ENCODE results near the gene STAB2.

GRCh38 chr12:103687253-103687652 is 100.2 kb downstream of the STAB2 start:
- TF ChIP-seq, protein P1, sequence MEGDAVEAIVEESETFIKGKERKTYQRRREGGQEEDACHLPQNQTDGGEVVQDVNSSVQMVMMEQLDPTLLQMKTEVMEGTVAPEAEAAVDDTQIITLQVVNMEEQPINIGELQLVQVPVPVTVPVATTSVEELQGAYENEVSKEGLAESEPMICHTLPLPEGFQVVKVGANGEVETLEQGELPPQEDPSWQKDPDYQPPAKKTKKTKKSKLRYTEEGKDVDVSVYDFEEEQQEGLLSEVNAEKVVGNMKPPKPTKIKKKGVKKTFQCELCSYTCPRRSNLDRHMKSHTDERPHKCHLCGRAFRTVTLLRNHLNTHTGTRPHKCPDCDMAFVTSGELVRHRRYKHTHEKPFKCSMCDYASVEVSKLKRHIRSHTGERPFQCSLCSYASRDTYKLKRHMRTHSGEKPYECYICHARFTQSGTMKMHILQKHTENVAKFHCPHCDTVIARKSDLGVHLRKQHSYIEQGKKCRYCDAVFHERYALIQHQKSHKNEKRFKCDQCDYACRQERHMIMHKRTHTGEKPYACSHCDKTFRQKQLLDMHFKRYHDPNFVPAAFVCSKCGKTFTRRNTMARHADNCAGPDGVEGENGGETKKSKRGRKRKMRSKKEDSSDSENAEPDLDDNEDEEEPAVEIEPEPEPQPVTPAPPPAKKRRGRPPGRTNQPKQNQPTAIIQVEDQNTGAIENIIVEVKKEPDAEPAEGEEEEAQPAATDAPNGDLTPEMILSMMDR (conservative IDR thresholded peaks at IDR 0.05; ENCODE audit: low read length) = no peak
- no peak for TF ChIP-seq EZH2phosphoT487 (IDR thresholded peaks at IDR 0.05; ENCODE audit: borderline replicate concordance, low read depth, low read length)
